GM19455 (cell line): ENCODE data around the gene IL20RB.

Source experiments
- ATAC-seq: cut with Tn5 transposase; IDR thresholded peaks from one replicate; pipeline ENCODE4 v1.9.1; 2021; ENCODE audit not compliant: unreplicated experiment

Gene IL20RB

GRCh38 chr3:137026701-137027100, 68.9 kb downstream of the IL20RB start:
- ATAC-seq: no peak

GRCh38 chr3:137032465-137033120, 74.8 kb downstream of the IL20RB start:
- peak; percentile 87 for ATAC-seq

GRCh38 chr3:137035631-137036030, 77.8 kb downstream of the IL20RB start:
- ATAC-seq: no peak

GRCh38 chr3:137039570-137039969, 81.8 kb downstream of the IL20RB start:
- no peak for ATAC-seq

- ATAC-seq: no peak
These were observed 83.5 kb downstream of the IL20RB start for GRCh38 chr3:137041251-137041650.

GRCh38 chr3:137041686-137042085, 83.9 kb downstream of the IL20RB start:
- ATAC-seq: no peak

- ATAC-seq: no peak
These were observed 89.0 kb downstream of the IL20RB start for GRCh38 chr3:137046747-137047146.

- no peak for ATAC-seq
These were observed 89.5 kb downstream of the IL20RB start for GRCh38 chr3:137047240-137047639.

GRCh38 chr3:137050281-137050680, 92.5 kb downstream of the IL20RB start:
- ATAC-seq: no peak

GRCh38 chr3:137052298-137052697, 94.5 kb downstream of the IL20RB start:
- ATAC-seq: no peak
